ENCODE data around the gene MACROD1.

MACROD1 gene

GRCh38 chr11:64202992-64203391, 37.1 kb upstream of the MACROD1 start:
- no peak for DNase-seq (ENCODE audit: low read depth)
- H3K4me3 ChIP-seq (ENCODE audit: low read depth, low read length): no peak overlapping the region
- no peak for TF ChIP-seq CTCF (conservative IDR thresholded peaks at IDR 0.05; ENCODE audit: low read depth, low read length)

- no peak for TF ChIP-seq CTCF (conservative IDR thresholded peaks at IDR 0.05; ENCODE audit: low read depth, low read length)
- no peak overlapping the region for H3K4me3 ChIP-seq (ENCODE audit: low read depth, low read length)
- no peak for DNase-seq (ENCODE audit: low read depth)
These were observed 35.6 kb upstream of the MACROD1 start for GRCh38 chr11:64201543-64201942.

- no peak for DNase-seq (ENCODE audit: low read depth)
- TF ChIP-seq CTCF (conservative IDR thresholded peaks at IDR 0.05; ENCODE audit: low read depth, low read length): no peak
- H3K4me3 ChIP-seq (ENCODE audit: low read depth, low read length): no peak overlapping the region
These were observed 32.6 kb upstream of the MACROD1 start for GRCh38 chr11:64198511-64198910.

GRCh38 chr11:64196626-64197025, 30.7 kb upstream of the MACROD1 start:
- no peak for DNase-seq (ENCODE audit: low read depth)
- no peak overlapping the region for H3K4me3 ChIP-seq (ENCODE audit: low read depth, low read length)
- TF ChIP-seq CTCF (conservative IDR thresholded peaks at IDR 0.05; ENCODE audit: low read depth, low read length): no peak

GRCh38 chr11:64192434-64192833, 26.5 kb upstream of the MACROD1 start:
- TF ChIP-seq CTCF (conservative IDR thresholded peaks at IDR 0.05; ENCODE audit: low read depth, low read length): no peak
- no peak for DNase-seq (ENCODE audit: low read depth)

GRCh38 chr11:64186492-64187165, 20.7 kb upstream of the MACROD1 start:
- no peak for TF ChIP-seq CTCF (conservative IDR thresholded peaks at IDR 0.05; ENCODE audit: low read depth, low read length)
- peak; percentile 20 for DNase-seq (ENCODE audit: low read depth)
- H3K4me3 ChIP-seq (ENCODE audit: low read depth, low read length): no peak overlapping the region

More at GRCh38 chr11:64192434-64192833, 26.5 kb upstream of the MACROD1 start:
- no peak overlapping the region for H3K4me3 ChIP-seq (ENCODE audit: low read depth, low read length)

Measured in choroid plexus epithelial cell (primary cell).